Activated T-helper 1 cell treated with anti-CD3 and anti-CD28 coated beads, Interleukin-12 subunit alpha, Interleukin-12 subunit beta, Interleukin-2, Interleukin-4 antibody, amounts not matched to agents 30 ng/mL and 10 ng/mL and 1 ng/mL, durations not matched to agents 14 hours and 24 hours and 36 hours (primary cell): Measurements from ENCODE around the gene SLC30A7. TPM values are rescaled to one million over a fixed set of nuclear protein-coding genes. Genes with fewer than 3 reads are reported as not detected.
"Not testable (repeated sequence)": the region's sequence is repeated elsewhere in the genome, so short reads cannot be mapped to it uniquely, and the experiment has no call there.

Experiments used
- DNase-seq: peaks from one replicate; pipeline ENCODE4 v3.0.0; 2021; ENCODE audit warnings: low spot score
- H3K27ac Mint-ChIP-seq: one replicate; pipeline ENCODE4 v1.8.0; 2021; ENCODE audit warnings: mild to moderate bottlenecking, mixed read lengths
- H3K27me3 Mint-ChIP-seq: one replicate; pipeline ENCODE4 v1.8.0; 2022; ENCODE audit warnings: mild to moderate bottlenecking, moderate library complexity, mixed read lengths; ENCODE audit not compliant: insufficient read depth
- H3K36me3 Mint-ChIP-seq: one replicate; pipeline ENCODE4 v1.8.0; 2021; ENCODE audit warnings: low read depth, mixed read lengths
- H3K4me1 Mint-ChIP-seq: one replicate; pipeline ENCODE4 v1.8.0; 2021; ENCODE audit warnings: low read depth, mixed read lengths
- H3K4me3 Mint-ChIP-seq: one replicate; pipeline ENCODE4 v1.8.0; 2021; ENCODE audit warnings: mild to moderate bottlenecking, moderate library complexity, mixed read lengths
- H3K9me3 Mint-ChIP-seq: one replicate; pipeline ENCODE4 v1.8.0; 2021; ENCODE audit warnings: mixed read lengths
- intact Hi-C: fragments of 100-400 bp; cut with micrococcal nuclease; formaldehyde crosslinking; loops from one replicate; pipeline ENCODE4 v1.15.1; 2024
- total RNA-seq: library from RNA; stranded (reverse); gene quantifications from 2 replicates; pipeline ENCODE4 v1.2.3, GENCODE V29; 2022

SLC30A7 gene
- total RNA-seq, 1 donor from 2014 or later, result 42.6 TPM

DNA sequence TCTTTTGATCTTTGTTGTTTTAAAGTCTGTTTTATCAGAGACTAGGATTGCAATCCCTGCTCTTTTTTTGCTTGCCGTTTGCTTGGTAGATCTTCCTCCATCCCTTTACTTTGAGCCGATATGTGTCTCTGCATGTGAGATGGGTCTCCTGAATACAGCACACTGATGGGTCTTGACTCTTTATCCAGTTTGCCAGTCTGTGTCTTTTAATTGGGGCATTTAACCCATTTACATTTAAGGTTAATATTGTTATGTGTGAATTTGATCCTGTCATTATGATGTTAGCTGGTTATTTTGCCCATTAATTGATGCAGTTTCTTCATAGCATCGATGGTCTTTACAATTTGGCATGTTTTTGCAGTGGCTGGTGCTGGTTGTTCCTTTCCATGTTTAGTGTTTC, 51.9 kb downstream of the SLC30A7 start:
- DNase-seq, H3K27me3 Mint-ChIP-seq, H3K27ac Mint-ChIP-seq, intact Hi-C loops, H3K4me3 Mint-ChIP-seq: not testable (repeated sequence)
- peaks cover 56% of the 10 kb centered on the region for H3K9me3 Mint-ChIP-seq
- H3K4me1 Mint-ChIP-seq, result peaks cover 59% of the 10 kb centered on the region
- H3K36me3 Mint-ChIP-seq, result peaks cover 74% of the 10 kb centered on the region

DNA sequence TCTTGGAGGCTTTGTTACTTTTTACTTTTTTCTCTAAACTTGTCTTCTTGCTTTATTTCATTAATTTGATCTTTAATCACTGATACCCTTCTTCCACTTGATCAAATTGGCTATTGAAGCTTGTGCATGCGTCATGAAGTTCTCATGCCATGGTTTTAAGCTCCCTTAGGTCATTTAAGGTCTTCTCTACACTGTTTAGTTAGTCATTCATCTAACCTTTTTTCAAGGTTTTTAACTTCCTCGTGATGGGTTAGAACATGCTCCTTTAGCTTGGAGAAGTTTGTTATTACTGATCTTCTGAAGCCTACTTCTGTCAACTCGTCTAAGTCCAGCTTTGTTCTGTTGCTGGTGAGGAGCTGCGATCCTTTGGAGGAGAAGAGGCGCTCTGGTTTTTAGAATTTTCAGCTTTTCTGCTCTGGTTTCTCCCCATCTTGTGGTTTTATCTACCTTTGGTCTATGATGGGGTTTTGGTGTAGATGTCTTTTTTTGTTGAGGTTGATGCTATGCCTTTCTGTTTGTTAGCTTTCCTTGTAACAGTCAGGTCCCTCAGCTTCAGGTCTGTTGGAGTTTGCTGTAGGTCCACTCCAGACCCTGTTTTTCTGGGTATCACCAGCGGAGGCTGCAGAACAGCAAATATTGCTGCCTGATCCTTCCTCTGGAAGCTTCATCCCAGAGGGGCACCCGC, 53.0 kb downstream of the SLC30A7 start:
- H3K27ac Mint-ChIP-seq, result peak overlapping the region; percentile 24
- intact Hi-C loops, H3K27me3 Mint-ChIP-seq: not testable (repeated sequence)
- DNase-seq, result peak; percentile 11
- H3K9me3 Mint-ChIP-seq, result peaks cover 64% of the 10 kb centered on the region
- peaks cover 57% of the 10 kb centered on the region for H3K4me1 Mint-ChIP-seq
- H3K36me3 Mint-ChIP-seq, result peaks cover 79% of the 10 kb centered on the region
- peak overlapping the region; percentile 40 for H3K4me3 Mint-ChIP-seq

DNA sequence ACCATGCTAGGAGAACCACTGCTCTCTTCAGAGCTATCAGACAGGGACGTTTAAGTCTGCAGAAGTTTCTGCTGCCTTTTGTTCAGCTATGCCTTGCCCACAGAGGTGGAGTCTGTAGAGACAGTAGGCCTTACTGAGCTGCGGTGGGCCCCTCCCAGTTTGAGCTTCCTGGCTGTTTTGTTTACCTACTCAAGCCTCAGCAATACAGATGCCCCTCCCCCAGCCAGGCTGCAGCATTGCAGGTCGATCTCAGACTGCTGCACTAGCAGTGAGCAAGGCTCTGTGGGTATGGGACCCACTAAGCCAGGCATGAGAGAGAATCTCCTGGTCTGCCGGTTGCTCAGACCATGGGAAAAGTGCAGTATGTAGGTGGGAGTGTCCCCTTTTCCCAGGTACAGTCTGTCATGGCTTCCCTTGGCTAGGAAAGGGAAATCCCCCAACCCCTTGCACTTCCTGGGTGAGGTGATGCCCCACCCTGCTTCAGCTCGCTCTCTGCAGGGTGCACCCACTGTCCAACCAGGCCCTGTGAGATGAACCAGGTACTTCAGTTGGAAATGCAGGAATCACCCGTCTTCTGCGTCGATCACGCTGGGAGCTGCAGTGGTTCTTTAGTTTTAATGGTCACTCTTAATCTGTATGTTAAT, 53.7 kb downstream of the SLC30A7 start:
- peak overlapping the region; percentile 24 for H3K27ac Mint-ChIP-seq
- peak; percentile 79 for DNase-seq

DNA sequence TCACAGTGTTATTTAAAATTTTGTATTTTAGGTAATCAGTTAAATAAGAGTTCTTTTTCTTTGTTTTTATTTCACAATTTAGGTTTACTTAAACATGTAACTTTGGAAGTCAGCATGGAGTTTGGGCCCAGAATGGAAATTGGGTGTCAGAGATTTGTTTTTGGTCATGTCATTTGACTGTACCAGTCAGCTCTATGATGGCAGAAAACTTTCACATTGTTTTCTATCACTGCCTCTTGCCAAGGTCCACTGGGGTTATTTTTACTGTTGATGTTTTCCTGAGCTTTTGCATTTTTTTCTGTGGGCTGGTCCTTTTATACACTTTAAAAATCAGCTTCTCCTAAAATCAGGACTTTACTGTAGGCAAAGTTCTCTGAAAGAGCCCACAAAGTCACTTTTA, 54.4 kb downstream of the SLC30A7 start:
- Mint-ChIP-seq H3K36me3 (peaks cover 73% of the 10 kb centered on the region), H3K4me3 (no peak overlapping the region), H3K27ac (no peak overlapping the region), H3K4me1 (peaks cover 60% of the 10 kb centered on the region), H3K27me3 (no peaks in the 10 kb centered on the region), H3K9me3 (peaks cover 66% of the 10 kb centered on the region)
- intact Hi-C loops, result loop anchor here (1.0 kb wide), 1 partner anchor 8 kb away; no protein-coding TSS in a partner anchor
- DNase-seq, result no peak

More for the DNA sequence above, 53.7 kb downstream of the SLC30A7 start:
- peaks cover 80% of the 10 kb centered on the region for H3K36me3 Mint-ChIP-seq
- H3K9me3 Mint-ChIP-seq, result peaks cover 66% of the 10 kb centered on the region
- not testable (repeated sequence) for H3K27me3 Mint-ChIP-seq
- H3K4me1 Mint-ChIP-seq, result peaks cover 60% of the 10 kb centered on the region
- intact Hi-C loops, result loop anchor here (1.0 kb wide), 1 partner anchor 7 kb away; no protein-coding TSS in a partner anchor
- H3K4me3 Mint-ChIP-seq, result peak overlapping the region; percentile 40

DNA sequence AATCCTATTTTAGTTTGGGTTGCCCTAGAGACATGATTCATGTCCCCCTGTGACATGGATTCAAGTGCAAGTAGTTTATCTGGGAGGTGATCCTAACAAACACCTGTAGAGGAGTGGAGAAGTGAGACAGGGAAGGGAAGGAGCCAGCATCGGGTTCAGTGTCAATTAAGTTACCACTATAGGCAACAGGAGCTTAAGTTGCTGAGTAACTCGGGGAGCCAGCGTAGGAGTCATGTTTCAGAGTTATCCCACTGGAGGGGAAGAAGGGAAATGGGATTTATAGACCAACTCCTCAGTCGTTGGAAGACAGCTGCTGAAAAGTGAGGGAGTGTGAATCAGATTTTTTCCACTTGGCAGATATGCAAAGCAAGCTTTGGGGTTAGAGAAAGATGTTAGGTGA, 54.9 kb downstream of the SLC30A7 start:
- intact Hi-C loops, result loop anchor here (1.0 kb wide), 1 partner anchor 8 kb away; no protein-coding TSS in a partner anchor
- no peak for DNase-seq
- H3K4me3 Mint-ChIP-seq, result no peak overlapping the region
- peaks cover 60% of the 10 kb centered on the region for H3K4me1 Mint-ChIP-seq
- peaks cover 62% of the 10 kb centered on the region for H3K9me3 Mint-ChIP-seq
- H3K27ac Mint-ChIP-seq, result peak overlapping the region; percentile 15
- H3K36me3 Mint-ChIP-seq, result peaks cover 69% of the 10 kb centered on the region
- no peaks in the 10 kb centered on the region for H3K27me3 Mint-ChIP-seq

DNA sequence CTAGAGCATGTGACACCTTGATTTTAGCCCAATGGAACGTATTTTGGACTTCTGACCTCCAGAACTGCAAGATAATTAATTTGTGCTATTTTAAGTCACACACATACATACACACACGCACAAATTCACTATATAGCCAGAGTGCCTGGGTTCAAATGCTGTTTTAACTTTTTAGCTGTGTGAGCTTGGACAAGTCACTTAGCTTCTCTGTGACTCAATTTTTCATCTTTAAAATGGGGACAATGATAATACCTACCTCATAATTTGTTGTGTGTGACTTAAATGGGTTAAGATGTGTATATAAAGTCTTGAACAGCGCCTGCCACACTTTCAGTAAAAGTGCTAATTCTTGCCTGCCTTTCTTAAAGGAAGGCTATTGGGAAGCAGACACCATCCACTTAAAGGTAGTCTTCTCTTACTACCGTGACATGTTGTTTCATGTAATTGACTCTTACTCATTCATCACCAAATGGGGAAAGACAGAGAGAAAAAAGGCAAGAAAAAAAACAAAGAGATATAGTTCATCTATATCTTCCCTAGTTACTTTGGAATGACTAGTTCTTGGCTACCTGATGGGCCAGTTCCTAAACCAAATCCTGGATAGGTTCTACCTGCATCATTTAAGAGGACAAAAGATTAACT, 56.3 kb downstream of the SLC30A7 start:
- DNase-seq, result no peak
- peaks cover 58% of the 10 kb centered on the region for H3K36me3 Mint-ChIP-seq
- no peak overlapping the region for H3K4me3 Mint-ChIP-seq
- H3K4me1 Mint-ChIP-seq, result peaks cover 57% of the 10 kb centered on the region
- intact Hi-C loops, result no loop called here
- peaks cover 48% of the 10 kb centered on the region for H3K9me3 Mint-ChIP-seq
- no peaks in the 10 kb centered on the region for H3K27me3 Mint-ChIP-seq
- H3K27ac Mint-ChIP-seq, result no peak overlapping the region

DNA sequence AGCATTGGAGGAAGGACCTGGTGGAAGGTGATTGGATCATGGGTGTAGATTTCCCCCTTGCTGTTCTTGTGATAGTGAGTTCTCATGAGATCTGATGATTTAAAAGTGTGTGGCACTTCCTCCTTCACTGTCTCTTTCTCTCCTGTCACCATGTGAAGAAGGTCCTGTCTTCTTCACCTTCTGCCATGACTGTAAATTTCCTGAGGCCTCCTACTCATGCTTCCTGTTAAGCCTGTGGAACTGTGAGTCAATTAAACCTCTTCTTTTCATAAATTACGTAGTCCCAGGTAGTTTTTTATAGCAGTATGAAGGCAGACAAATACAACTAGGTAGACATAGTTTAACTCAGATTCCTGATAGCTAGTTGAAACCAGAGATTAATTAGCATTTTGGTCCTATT, 57.1 kb downstream of the SLC30A7 start:
- peak overlapping the region; percentile 74 for H3K27ac Mint-ChIP-seq
- H3K27me3 Mint-ChIP-seq, H3K4me3 Mint-ChIP-seq, DNase-seq, intact Hi-C loops: not testable (repeated sequence)
- peaks cover 54% of the 10 kb centered on the region for H3K36me3 Mint-ChIP-seq
- peaks cover 50% of the 10 kb centered on the region for H3K4me1 Mint-ChIP-seq
- peaks cover 42% of the 10 kb centered on the region for H3K9me3 Mint-ChIP-seq

DNA sequence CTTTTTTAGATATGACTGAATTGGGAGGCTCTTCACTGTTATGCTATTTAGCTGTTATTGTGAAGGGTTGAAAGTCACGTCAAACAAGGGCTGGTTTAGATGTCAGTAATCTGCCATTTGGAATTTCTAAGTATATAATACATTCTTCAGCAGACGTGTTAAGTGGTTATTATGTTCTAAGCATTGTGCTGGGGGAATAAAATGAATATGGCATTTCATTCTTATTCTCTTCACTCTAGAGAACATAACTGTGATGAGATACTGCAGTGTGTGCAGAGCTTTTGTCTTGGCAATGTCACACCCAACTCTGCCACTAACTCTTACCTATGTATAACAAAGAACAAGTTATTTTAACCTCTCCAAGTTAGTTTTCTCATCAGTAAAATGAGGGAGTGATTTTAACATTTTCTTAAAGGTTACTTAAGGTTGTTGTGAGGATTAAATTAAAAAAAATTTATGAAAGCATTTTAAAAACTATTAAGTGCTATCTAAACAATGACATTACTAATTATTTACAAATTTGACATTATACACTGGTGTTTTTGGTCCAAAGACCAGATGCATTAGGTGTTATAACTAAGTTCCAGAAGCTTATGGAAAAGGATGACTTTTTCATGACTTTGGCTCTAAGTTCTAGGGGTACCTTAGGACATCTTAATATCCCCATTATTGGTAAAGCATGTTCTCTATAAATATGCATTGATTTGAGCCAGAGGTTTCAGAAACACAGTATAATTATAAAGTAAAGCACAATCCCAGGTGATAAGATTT, 58.3 kb downstream of the SLC30A7 start:
- intact Hi-C loops, result no loop called here

DNA sequence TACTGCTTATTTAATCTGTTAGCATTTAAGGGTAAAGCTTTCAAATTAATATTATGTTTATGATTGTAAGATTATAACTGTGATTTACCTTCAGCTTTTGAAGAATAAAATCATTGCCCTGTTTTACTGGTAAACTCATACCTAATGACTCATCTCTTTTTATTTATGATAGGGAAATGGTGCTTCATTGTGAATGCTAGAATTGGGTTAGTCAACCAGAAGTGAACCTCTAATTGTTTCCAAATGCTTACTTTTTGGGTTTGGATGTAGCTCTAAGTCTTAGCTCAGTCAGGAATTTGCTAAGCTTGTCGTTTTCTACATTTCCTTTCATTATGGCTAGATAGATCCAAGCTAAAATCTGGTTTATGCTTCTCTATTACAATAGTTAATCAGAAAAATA, 59.4 kb downstream of the SLC30A7 start:
- Mint-ChIP-seq H3K27ac (no peak overlapping the region), H3K27me3 (no peaks in the 10 kb centered on the region), H3K9me3 (peaks cover 35% of the 10 kb centered on the region), H3K4me1 (peaks cover 40% of the 10 kb centered on the region), H3K4me3 (no peak overlapping the region), H3K36me3 (peaks cover 42% of the 10 kb centered on the region)
- DNase-seq, result no peak
- intact Hi-C loops, result no loop called here

More for the DNA sequence above, 58.3 kb downstream of the SLC30A7 start:
- Mint-ChIP-seq H3K27ac (no peak overlapping the region), H3K9me3 (peaks cover 35% of the 10 kb centered on the region), H3K36me3 (peaks cover 42% of the 10 kb centered on the region), H3K4me3 (no peak overlapping the region), H3K4me1 (peaks cover 47% of the 10 kb centered on the region), H3K27me3 (no peaks in the 10 kb centered on the region)
- DNase-seq, result no peak

DNA sequence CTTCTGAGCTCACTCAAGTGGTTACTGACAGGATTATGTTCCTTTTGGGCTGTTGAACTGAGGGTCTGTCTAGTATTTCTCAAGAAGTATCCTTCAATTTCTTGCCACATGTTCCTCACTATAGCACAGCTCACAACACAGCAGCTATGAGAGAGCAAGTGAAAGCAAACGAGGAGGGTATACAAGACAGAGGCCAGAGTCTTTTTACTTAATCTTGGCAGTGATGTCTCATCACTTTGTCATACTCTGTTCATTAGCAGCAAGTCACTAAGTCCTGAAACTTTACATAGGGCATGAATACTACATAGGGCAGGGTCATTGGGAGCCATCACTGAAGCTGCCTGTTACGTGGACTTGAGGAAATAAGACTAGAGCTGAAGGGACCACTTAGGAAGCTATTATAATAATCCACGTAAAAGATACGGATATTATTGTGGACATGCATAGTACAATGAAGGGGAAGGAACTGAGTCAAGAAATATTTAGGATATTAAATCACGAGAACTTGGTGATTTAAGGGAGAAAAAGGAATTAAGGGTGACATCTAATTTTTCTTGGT, 63.7 kb downstream of the SLC30A7 start:
- Mint-ChIP-seq H3K27me3 (no peaks in the 10 kb centered on the region), H3K4me3 (no peak overlapping the region), H3K9me3 (peaks cover 12% of the 10 kb centered on the region), H3K36me3 (peaks cover 37% of the 10 kb centered on the region), H3K27ac (no peak overlapping the region), H3K4me1 (peaks cover 28% of the 10 kb centered on the region)
- intact Hi-C loops, result no loop called here
- DNase-seq, result no peak

DNA sequence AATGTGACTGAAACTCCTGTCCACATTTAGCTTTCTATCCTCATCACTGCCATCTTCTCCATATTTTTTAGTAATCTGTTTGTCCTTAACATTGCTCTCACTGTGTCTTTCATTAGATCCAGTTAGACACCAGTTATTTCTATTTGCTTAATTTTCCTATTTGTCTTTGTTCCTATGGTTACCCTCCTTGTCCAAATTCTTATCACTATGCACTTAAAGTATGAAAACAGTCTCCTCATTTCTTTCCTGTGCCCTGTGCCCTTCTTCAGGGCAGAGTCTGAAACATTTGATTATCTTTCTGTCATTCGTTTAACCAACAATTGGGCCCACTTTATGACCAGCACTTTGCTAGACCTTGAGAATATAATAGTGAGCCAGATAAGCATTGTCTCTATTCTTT, 64.2 kb downstream of the SLC30A7 start:
- Mint-ChIP-seq H3K27ac (no peak overlapping the region), H3K36me3 (peaks cover 42% of the 10 kb centered on the region), H3K27me3 (no peaks in the 10 kb centered on the region), H3K4me1 (peaks cover 28% of the 10 kb centered on the region), H3K4me3 (no peak overlapping the region), H3K9me3 (peaks cover 12% of the 10 kb centered on the region)
- DNase-seq, result no peak
- intact Hi-C loops, result no loop called here

DNA sequence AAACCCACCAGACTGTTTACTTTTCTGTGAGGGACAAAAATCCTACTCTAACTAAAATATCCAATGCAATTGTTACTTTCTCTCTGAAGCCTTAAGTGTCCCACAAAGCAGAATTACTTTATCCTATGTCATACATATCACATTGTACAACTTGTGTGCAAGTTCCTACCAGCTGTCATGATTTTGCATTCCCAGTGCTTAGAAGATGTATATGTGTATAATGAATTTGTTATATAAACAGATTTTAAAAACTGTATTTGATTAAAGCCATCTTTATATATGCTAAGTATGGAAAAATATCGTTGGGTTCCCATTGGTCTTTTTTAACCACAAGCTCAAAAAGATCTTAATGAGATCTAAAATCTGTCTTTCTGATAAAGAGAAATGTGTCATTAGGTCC, 72.7 kb downstream of the SLC30A7 start:
- H3K27me3 Mint-ChIP-seq, result no peaks in the 10 kb centered on the region
- peaks cover 12% of the 10 kb centered on the region for H3K4me1 Mint-ChIP-seq
- no peak for DNase-seq
- H3K4me3 Mint-ChIP-seq, result no peak overlapping the region
- H3K36me3 Mint-ChIP-seq, result peaks cover 51% of the 10 kb centered on the region
- H3K9me3 Mint-ChIP-seq, result no peaks in the 10 kb centered on the region
- intact Hi-C loops, result no loop called here
- no peak overlapping the region for H3K27ac Mint-ChIP-seq
